Erythroblast (primary cell): ENCODE measurements around the gene COQ2.

Experiments used
- GATA1 ChIP-seq: IDR thresholded peaks from 2 replicates; pipeline ENCODE4 v1.6.1; 2011; ENCODE audit warnings: low read depth, mild to moderate bottlenecking, control low read depth, low read length, moderate library complexity
- POLR2A ChIP-seq: IDR thresholded peaks from 2 replicates; pipeline ENCODE4 v1.6.1; 2011; ENCODE audit warnings: mild to moderate bottlenecking, low read length

DNA sequence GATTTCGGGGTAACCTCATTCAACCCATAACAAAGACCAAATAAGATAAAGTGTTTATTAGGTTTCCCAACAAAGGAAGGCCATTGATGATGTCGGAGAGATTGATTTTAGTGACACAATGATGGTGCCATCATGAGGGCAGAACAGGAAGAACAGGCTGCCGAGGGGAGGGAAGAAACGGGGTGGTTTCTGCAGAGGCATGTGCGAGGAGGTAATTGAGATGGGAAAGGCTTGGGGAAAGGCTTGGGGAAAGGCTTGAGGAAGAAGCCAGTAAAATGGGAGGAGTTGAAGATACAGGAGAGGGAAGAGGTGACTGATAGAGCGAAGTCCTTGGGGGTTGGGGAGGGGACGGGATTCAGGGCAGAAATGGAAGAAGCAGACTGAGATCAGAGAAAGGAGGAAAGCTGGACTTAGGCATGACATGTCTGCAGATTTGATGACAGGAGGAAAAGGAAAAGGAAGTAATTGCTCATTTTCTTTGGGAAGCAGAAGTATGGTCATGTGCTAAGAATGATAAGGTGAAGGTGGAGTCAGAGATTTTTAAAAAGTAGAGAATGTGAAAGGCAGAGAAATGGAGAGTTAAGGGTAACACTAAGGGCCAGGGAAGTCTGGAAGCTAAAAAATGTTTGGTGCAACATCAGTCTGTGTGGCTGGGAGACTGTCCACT, 44.1 kb upstream of the COQ2 start:
- TF ChIP-seq POLR2A (no peak), GATA1 (no peak)
